ENCODE data around the gene ZIC4.

ZIC4 gene

GRCh38 chr3:147418371-147418781 is 12.0 kb upstream of the ZIC4 start:
- DNase-seq (ENCODE audit: low read depth in 2 of 2), result no peak

- DNase-seq (ENCODE audit: low read depth in 2 of 2), result no peak
Observed at GRCh38 chr3:147417551-147418295, 11.4 kb upstream of the ZIC4 start.

GRCh38 chr3:147416931-147417330 is 10.6 kb upstream of the ZIC4 start:
- no peak for DNase-seq (ENCODE audit: low read depth in 2 of 2)

GRCh38 chr3:147415874-147416273 is 9.5 kb upstream of the ZIC4 start:
- DNase-seq (ENCODE audit: low read depth in 2 of 2), result no peak

- no peak for DNase-seq (ENCODE audit: low read depth in 2 of 2)
Observed at GRCh38 chr3:147415286-147415685, 8.9 kb upstream of the ZIC4 start.

DNA sequence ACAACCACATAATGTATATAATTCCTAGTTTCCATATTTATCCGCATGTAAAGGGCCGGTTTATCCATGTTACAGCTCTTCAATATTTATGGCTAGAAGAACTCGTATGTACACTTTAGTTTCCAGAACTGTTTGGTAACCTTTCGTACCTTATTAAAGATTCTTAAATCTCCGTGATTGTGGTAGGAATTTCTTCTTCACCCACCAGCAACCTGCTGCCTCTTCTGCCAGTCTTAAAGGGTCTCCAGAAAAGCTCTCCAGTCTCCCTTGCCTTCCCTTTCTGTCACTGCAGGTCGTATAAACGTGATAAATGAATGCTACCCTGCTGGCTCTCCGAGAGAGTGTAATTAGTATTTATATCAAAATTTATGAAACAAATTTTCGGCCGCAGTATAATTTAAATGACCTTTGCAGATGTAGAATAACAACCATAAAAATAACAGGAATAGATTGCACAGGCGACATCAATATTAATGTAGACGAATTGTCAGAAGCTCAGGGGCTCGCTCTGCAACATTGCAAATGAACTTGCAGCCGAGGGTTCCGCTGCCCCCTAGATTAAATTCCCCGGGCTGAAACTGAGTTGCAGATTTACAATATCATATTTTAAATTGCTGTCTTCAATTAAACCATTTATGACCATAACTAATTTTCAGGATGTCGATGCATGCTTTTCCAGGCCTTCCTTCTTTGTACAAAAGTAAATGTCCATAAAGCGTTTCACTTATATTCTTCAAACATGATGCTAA is 8.2 kb upstream of the ZIC4 start:
- DNase-seq (ENCODE audit: low read depth in 2 of 2), result no peak

GRCh38 chr3:147413686-147414389 is 7.5 kb upstream of the ZIC4 start:
- DNase-seq (ENCODE audit: low read depth in 2 of 2), result no peak

- no peak for DNase-seq (ENCODE audit: low read depth in 2 of 2)
Observed at GRCh38 chr3:147412917-147413685, 6.8 kb upstream of the ZIC4 start.

DNA sequence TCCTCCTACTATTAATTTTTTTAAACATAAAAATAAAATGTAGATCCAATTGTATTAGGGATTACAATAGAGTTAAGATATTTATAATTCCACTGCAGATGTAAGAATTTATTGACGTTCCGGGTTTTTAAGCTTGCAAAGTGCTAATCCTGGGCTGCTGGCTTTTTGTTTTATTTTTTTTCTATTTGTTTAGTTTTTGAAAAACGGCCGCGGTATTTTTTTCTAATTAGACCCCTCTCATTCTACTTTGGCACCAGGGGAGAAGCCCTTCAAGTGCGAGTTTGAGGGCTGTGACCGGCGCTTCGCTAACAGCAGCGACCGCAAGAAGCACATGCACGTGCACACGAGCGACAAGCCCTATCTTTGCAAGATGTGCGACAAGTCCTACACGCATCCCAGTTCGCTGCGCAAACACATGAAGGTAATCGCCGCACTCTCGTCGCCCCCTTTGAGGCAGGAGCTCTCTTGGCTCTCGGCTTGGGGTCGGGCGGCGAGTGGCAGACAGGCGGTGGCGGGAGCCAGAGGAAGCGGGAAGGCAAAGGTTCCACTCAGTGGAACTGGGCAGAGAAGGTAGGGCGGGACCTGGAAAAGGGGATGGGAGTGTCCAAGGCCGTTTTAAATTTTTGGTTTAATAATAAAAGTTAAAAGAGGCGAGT is 6.0 kb upstream of the ZIC4 start:
- DNase-seq (ENCODE audit: low read depth in 2 of 2), result no peak

DNA sequence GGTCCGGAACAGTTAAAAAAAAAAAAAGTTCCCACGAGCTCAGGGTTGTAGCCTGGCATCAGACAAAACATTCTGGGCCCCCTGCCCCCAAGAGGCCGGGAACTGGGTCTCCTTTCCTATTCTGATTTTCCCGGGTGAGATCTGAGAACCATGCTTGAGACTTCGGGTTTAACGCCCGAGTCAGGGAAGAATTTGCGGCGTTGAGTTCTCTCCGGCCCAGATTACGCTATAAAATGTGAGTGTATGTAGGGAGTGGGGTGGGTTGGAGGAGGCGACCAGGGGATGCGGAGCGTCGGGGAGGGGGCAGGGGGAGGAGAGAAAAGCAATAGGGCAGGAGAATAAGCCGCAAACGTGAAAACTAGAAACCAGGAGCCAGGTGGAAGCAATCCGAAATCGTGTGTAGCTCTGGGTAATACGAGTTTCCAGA is 5.5 kb upstream of the ZIC4 start:
- DNase-seq (ENCODE audit: low read depth in 2 of 2), result no peak

- DNase-seq (ENCODE audit: low read depth in 2 of 2), result no peak
Observed at GRCh38 chr3:147411238-147411814, 5.0 kb upstream of the ZIC4 start.

- no peak for DNase-seq (ENCODE audit: low read depth in 2 of 2)
Observed at GRCh38 chr3:147410526-147411237, 4.3 kb upstream of the ZIC4 start.

GRCh38 chr3:147410116-147410525 is 3.8 kb upstream of the ZIC4 start:
- no peak for DNase-seq (ENCODE audit: low read depth in 2 of 2)

- no peak for DNase-seq (ENCODE audit: low read depth in 2 of 2)
Observed at GRCh38 chr3:147409143-147410115, 3.1 kb upstream of the ZIC4 start, which contains the start of gene ZIC1. Gene ZIC1 (plus strand): TSS chr3:147409365. CDS start chr3:147410113, 748 bp downstream.

- no peak for DNase-seq (ENCODE audit: low read depth in 2 of 2)
Observed at GRCh38 chr3:147408188-147409100, 2.1 kb upstream of the ZIC4 start.

- no peak for DNase-seq (ENCODE audit: low read depth in 2 of 2)
Observed at GRCh38 chr3:147407498-147408187, 1.3 kb upstream of the ZIC4 start.

DNA sequence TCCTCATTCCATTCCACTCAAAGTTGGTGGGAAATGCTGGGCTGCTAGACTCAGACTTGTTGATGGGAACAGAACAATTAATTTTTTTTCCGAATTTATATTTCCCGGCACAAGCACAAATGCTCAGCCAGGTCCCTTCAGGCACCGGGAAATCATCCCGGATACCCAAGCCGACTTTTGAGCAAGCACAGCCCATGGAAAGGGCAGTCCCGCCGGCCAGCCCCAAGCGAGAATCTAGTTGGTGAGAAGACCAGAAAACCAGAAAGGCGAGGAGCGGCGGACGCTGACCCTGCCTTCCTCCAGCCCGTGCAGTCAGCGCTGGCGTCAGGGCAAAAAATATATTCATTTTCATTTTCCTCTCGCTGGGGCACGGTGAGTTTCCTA is 763 bp upstream of the ZIC4 start:
- DNase-seq (ENCODE audit: low read depth in 2 of 2), result no peak

Data from stimulated activated CD8-positive, alpha-beta memory T cell treated with anti-CD3 and anti-CD28 coated beads, Interleukin-7, amount 100 ng/mL, for 4 hours (primary cell).